Activated naive CD4-positive, alpha-beta T cell treated with anti-CD3 and anti-CD28 coated beads, Interleukin-2, amount 50 U/mL, for 72 hours (primary cell): Measurements from ENCODE around the gene NTM. TPM values are rescaled to one million over a fixed set of nuclear protein-coding genes. Genes with fewer than 3 reads are reported as not detected.
A peak's percentile ranks its signal among the peaks of the same experiment; 100 is the strongest.

Experiments used
- ATAC-seq, 2 donors: fragments of 150-1000 bp; cut with Tn5 transposase; 2 replicates each; pipeline ENCODE4 v1.10.0; 2021; ENCODE audit warnings: mild to moderate bottlenecking in 2 of 2, moderate library complexity in 2 of 2
- DNase-seq, 2 donors: peaks; one replicate each; pipeline ENCODE4 v3.0.0; 2021 to 2022; ENCODE audit warnings: low spot score in 2 of 2
- H3K27ac Mint-ChIP-seq, 2 donors: one replicate each; pipeline ENCODE4 v1.8.0; 2022; ENCODE audit warnings: mild to moderate bottlenecking in 2 of 2, mixed read lengths in 2 of 2
- H3K36me3 Mint-ChIP-seq, 2 donors: one replicate each; pipeline ENCODE4 v1.8.0; 2022; ENCODE audit warnings: mixed read lengths in 2 of 2
- H3K9me3 Mint-ChIP-seq, 2 donors: one replicate each; pipeline ENCODE4 v1.8.0; 2022; ENCODE audit warnings: mixed read lengths in 2 of 2
- total RNA-seq, 2 donors: library from RNA; stranded (reverse); gene quantifications; one replicate each; pipeline ENCODE4 v1.2.3, GENCODE V29; 2022

The NTM gene
- total RNA-seq, 2 donors from 2014 or later = not detected

DNA sequence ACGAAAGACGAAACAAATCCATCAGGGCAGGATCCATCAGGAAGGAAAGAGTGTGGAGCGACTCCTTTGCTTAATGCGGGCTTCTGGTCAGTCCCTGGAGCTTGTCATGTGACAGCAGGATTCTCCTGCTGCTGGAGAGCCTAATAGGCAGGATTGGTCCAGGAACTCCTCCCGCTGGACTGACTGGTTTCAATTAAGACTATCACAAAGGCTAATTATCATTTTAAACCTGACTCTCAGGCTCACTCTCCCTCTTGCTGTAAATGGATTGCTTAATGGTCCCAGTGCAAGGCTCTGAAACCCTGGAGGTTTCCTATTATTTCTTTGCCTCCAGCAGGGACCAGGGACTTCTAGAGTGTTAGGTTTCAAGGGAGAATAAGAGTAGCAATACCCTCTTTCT lies 493.8 kb downstream of the NTM start:
- H3K9me3 Mint-ChIP-seq = peaks cover 5 to 19% of the 10 kb centered on the region in 2 donors
- no peak for ATAC-seq
- DNase-seq = no peak
- no peak overlapping the region for H3K27ac Mint-ChIP-seq
- H3K36me3 Mint-ChIP-seq = peaks cover 0 to 7% of the 10 kb centered on the region in 2 donors

DNA sequence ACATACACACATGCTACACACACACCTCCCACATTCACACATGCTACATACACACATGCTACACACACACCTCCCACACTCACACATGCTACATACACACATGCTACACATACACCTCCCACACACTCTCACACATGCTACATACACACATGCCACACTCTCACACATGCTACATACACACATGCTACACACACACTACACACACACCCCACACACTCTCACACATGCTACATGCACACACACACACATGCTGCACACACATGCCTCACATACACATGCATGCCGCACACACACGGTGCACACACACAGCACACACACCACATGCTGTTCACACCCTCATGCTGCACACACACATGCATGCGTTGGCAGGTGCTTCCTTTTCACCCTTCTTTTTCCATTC lies 495.4 kb downstream of the NTM start:
- Mint-ChIP-seq H3K36me3 (peaks cover 0 to 7% of the 10 kb centered on the region in 2 donors), H3K9me3 (peaks cover 5 to 15% of the 10 kb centered on the region in 2 donors), H3K27ac (no peak overlapping the region)
- DNase-seq (no peak), ATAC-seq (no peak)

DNA sequence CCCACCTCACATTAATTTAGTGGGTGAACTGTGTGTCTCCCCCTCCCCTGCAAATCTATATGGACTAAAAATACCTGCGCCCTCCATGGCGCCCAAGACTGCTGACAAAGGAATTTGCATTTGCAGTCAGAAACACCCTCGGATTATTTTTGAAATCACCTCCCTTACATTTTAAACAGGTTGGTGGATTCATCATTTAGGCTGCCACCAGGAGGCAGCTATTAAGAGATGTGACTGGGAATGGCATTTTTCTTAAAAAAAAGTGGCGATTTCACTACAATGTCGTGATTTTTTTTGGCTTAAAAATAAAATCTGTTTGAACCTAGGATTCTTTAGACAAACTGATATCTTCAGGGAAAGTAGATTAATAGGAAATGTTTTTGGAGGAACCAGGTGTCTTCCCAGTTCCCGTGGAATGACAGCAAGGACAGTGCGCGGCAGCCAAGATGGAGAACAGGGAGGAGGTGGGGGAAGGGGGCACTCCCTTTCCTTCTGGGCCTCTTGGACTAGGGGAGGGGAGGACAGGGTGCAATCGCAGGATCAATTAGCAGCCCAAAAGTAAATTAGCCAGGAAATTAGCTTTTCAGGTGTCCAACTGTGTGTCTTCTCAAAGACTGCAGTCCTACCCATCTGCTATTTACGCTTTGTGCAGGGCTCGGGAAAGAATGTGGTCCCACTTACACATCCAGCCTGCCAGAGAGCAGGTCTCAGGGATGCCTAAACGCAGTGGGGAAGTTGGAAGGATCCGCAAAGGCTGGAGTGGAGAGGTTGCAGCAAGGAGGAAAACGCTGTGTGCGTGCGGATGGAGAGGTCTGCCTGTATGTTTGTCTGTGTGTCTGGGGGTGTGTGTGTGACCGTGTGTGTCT lies 496.4 kb downstream of the NTM start:
- Mint-ChIP-seq H3K27ac (no peak overlapping the region), H3K9me3 (peaks cover 5 to 14% of the 10 kb centered on the region in 2 donors), H3K36me3 (peaks cover 0 to 7% of the 10 kb centered on the region in 2 donors)
- ATAC-seq (no peak), DNase-seq (no peak)

DNA sequence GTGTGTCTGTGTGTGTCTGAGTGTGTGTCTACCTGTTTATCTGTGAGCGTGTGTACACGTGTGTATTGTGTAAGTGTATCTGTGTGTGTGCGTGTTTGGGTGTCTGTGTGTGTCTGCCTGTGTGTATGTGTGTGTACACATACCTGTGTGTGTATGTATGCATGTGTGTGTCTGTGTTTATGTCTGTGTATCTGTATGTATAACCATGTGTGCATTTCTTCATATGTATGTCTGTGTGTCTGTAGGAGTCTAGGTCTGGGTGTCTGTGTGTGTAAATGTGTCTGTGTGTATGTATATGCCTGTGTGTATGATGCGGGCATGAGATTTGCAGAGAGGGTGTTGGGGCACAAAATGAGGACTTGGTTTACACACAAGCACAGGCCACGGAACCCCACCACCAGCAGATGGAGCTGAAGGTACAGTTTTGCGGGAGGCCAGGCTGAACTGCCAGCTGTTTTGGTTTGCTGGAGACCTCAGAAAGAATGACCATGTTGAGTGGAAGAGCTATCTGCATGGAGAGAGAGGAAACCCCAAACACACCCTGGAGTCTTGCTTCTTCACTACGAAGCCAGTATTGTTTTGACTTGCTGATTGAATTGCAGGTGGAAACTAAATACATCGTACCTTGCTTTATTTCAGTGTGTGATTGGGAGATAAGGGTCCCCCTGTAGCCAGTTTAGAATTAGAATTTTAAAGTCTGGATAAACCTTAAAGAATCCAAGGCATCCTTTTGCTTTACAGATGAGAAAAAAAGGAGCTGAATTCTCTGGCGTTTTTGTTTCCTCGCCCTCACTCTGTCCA lies 497.2 kb downstream of the NTM start:
- H3K36me3 Mint-ChIP-seq = peaks cover 0 to 7% of the 10 kb centered on the region in 2 donors
- ATAC-seq = no peak
- peak in 1 of 2 donors; percentile 15 for DNase-seq
- H3K9me3 Mint-ChIP-seq = peaks cover 5 to 12% of the 10 kb centered on the region in 2 donors
- H3K27ac Mint-ChIP-seq = no peak overlapping the region

DNA sequence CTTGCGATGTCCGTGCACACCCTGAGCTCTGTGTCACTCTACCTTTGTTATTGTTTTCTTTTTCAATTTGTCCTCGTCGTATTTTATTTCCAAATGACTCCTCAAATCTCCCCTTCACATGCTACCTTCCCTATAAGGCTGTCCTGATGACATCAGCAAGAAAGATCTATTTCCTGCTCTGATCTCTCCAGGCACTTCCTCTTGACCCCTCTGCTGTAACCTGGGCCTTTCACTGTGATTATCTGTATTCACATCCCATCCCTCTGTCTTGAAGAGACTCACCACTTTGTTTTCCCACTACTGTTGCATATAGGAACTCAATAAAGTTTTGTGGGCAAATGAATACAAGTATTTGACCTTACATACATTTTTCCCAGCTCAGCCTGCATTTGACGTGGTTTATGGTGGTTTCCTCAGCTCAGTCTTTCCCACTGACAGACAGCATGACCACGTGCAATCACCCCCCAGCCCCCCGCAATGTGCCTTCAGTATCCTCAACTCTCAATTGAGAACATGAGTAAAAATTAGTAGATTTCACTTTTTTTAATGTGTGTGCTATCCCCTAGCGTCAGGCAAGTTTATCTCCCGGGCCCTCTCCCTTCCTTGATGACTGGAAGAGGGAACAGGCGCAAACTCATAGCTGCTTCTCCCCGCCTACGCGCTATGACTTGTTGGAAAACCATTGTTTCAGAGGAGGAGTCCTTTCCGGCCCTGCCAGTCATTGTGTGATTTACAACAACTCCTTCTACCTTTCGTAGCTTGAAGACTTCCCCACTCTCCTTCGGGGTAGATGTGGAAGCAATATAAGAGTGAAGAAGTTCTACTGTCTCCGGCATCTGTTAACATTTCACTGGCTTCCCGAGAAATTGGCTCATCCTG lies 498.5 kb downstream of the NTM start:
- no peak for ATAC-seq
- DNase-seq = no peak
- peaks cover 0 to 7% of the 10 kb centered on the region in 2 donors for H3K36me3 Mint-ChIP-seq
- peak overlapping the region in 1 of 2 donors; percentile 62 for H3K27ac Mint-ChIP-seq
- H3K9me3 Mint-ChIP-seq = peaks cover 5 to 12% of the 10 kb centered on the region in 2 donors

DNA sequence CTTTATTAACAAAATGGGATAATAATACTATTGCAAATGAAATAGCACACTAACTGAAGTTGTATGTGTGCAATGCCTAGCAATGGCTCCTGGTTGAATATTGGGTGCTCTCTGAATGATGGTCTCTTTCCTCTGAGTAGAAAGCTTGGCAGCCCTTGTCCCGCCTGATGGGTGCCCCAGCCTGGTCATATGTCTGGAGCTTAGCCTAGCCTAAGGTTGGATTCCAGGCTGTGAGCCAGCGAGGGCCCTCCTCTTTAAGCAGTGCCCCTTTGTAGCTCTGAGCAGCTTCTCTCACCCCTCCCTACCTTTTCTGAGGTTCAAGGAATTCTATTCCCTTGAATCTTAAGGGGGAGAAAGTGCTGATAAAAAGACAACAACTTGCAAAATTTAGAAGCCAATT lies 499.9 kb downstream of the NTM start:
- H3K36me3 Mint-ChIP-seq = peaks cover 0 to 7% of the 10 kb centered on the region in 2 donors
- DNase-seq (no peak), ATAC-seq (no peak)
- H3K9me3 Mint-ChIP-seq = peaks cover 5 to 12% of the 10 kb centered on the region in 2 donors
- no peak overlapping the region for H3K27ac Mint-ChIP-seq

DNA sequence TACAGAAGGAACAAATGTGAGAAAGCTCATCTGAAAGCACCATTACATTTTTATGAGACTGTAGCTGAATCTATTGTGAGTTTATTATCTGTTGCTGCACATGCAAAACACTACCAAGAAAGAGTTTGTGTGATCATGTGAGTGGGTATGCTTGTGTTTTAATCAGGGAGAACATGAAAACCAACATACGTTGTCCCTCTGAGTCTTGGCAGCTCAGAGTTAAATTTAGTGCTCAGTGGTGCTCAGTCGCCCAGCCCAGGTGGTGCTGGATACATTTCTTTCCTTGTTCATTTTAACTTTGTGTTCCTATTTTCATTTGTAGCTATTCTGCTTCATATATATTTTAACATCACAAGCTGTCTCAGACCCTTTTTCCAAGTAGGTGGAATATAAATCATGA lies 500.6 kb downstream of the NTM start:
- DNase-seq (no peak), ATAC-seq (no peak)
- Mint-ChIP-seq H3K27ac (no peak overlapping the region), H3K36me3 (peaks cover 0 to 7% of the 10 kb centered on the region in 2 donors), H3K9me3 (peaks cover 1 to 7% of the 10 kb centered on the region in 2 donors)

DNA sequence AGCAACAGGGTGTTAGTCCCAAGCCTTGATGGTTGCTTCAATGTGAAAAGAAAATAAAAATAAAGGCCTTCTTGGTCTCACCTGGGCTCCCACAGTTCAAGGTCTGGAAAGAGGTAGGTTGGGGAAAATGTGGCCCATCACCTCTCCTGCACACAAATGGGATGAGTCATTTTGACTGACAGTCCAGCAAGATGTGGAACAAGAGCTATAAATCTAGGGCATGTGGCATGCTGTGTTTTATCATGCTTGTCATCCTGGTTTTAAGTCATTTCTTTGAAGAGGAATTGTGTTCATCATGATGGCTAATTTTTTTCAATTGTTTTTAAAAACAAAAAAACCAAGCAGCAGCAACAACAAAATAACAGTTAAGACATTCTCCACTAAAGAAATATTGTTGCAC lies 503.7 kb downstream of the NTM start:
- DNase-seq = no peak
- no peaks in the 10 kb centered on the region for H3K36me3 Mint-ChIP-seq
- no peak overlapping the region for H3K27ac Mint-ChIP-seq
- ATAC-seq = no peak
- H3K9me3 Mint-ChIP-seq = no peaks in the 10 kb centered on the region

DNA sequence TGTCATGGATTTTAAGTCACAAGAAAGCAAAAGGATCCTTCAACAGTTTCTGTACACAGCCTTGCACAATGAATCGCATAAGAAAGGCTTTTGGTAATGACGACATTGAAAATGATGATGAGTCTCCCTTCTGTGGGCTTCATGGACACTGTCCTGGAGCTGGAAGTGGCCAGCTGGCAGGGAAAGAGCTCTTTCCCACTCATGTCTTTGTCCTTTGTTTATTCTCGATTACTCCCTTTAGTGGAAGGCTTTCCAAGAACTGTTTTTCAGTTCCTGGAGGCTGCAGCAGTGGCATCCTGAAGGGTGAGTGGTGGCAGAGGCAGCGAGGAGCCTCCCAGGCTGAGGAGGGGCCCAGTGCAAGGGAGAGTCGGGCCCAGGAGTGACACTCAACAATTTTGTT lies 505.2 kb downstream of the NTM start:
- Mint-ChIP-seq H3K27ac (no peak overlapping the region), H3K36me3 (peaks cover 0 to 5% of the 10 kb centered on the region in 2 donors), H3K9me3 (peaks cover 0 to 5% of the 10 kb centered on the region in 2 donors)
- DNase-seq (no peak), ATAC-seq (no peak)

DNA sequence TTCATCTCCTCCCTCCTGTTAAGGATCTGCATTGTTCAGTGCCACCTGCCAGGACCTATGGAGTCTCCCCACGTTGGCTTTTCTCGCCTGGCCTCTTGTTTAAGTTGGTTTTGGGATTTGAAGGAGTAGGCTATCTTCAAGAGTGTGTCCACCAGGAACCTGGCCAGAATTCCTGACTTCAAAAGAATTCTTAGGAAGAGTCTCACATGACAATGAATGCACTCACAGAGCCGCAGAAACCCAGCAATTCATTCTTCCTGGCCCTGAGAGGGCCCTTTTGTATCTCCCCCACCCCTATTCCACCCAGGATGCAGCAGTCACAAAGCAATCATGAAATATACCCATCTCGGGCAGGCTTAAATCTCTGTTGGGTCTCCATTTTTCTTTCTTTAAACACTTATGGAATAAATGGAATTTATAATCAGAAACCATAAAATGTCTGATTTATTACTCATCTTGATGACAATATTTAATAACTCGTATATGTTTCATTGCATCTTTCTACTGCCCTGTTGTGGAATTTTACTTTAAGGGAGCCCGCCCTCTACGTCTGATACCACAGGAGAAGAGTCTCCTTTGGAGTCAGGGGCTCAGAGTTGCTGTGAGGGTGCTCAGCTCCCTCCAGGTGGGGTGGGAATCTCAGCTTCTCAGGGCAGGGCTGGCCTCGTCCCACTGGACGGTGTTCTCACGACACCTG lies 507.0 kb downstream of the NTM start:
- Mint-ChIP-seq H3K36me3 (peaks cover 0 to 5% of the 10 kb centered on the region in 2 donors), H3K27ac (no peak overlapping the region), H3K9me3 (peaks cover 0 to 5% of the 10 kb centered on the region in 2 donors)
- ATAC-seq (no peak), DNase-seq (no peak)

DNA sequence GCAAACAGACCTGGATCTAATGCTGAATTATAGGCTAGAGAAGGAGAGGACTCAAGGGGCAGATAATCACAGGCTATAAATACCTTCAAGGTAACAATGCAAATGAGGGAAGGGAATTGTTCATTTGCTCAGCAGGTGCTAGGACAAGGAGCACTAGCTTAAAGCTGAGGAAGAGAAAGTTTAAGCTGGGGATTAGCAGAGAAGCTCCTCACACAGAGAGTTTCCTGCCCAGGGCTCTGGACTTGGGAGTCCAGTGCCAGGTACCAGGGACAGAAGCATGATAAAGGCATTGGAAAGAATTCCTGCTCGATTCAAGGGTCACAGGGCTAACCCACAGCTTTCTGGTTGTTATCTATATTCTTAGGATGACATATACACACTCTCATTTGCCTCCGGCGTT lies 509.9 kb downstream of the NTM start:
- H3K27ac Mint-ChIP-seq = peak overlapping the region in 1 of 2 donors; percentile 44

DNA sequence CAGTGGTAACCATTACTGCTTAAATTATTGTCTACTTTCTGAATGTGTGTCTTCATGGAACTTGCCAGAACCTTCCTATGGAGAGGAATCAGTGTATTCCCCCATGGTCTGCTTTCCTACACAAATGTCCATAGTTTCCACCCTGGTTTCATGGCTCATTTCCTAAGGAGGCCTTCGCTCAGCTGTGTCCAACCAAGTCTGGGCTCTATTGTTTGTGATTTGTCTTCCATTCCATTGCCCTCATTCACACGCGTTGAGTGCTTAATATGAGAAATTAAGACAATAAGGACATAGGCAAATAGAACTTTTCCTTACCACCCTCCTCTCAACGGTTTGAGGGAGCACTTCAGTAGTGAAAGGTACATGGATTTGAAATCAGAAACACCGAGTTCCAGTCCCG lies 510.6 kb downstream of the NTM start:
- DNase-seq = no peak

More for the DNA sequence above, 509.9 kb downstream of the NTM start:
- DNase-seq = no peak
- Mint-ChIP-seq H3K9me3 (peaks cover 0 to 5% of the 10 kb centered on the region in 2 donors), H3K36me3 (peaks cover 0 to 5% of the 10 kb centered on the region in 2 donors)
- no peak for ATAC-seq

DNA sequence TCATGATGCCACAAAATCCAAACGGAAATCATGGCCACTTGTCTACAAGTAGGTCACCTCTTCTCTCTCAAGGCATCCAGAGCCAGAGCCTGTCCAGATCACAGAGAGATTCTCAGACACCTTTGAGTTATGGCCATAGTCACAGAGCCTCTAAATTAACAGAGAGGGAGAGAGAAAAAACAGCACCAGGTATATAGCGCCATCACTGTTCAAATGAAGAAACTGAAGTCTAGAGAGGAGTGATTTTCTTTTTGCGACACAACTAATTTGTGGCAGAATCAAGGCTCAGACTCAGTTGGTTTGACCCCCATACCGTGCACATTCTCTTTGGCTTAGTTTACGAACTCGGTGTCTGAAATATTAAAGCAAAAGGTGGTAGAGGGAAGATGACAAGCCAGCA lies 512.9 kb downstream of the NTM start:
- DNase-seq (no peak), ATAC-seq (no peak)
- peaks cover 0 to 5% of the 10 kb centered on the region in 2 donors for H3K9me3 Mint-ChIP-seq
- H3K36me3 Mint-ChIP-seq = peaks cover 0 to 5% of the 10 kb centered on the region in 2 donors
- no peak overlapping the region for H3K27ac Mint-ChIP-seq

More for the DNA sequence above, 510.6 kb downstream of the NTM start:
- Mint-ChIP-seq H3K36me3 (peaks cover 0 to 5% of the 10 kb centered on the region in 2 donors), H3K9me3 (peaks cover 0 to 5% of the 10 kb centered on the region in 2 donors), H3K27ac (no peak overlapping the region)
- ATAC-seq = no peak

DNA sequence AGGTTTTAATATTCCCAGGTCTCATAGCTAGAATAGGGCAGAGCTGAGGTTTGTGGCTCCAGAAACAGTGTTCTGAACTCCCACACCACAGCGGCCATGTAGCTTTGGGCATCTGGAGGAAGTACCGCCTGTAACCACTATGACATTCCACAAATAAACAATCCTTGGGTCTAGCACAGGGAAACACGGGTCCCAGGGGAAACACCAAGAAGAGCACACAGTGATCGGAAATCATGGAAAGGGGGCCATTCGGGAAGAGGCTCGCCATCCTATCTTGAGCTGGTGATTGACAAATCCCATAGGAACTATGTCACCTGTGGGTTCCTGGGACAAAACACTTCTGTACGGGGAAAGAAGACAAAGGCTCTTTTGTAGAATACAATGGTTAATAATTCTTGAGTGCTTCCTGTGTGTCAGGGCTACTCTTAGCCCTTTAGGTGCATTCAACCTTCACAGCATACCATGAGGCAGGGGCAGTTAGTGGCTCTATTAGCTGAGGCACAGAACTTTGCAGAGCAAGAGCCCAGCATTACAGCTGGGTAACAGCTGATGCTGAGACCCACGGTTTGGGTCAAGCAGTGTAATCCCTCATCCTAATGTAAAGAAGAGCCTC lies 514.2 kb downstream of the NTM start:
- Mint-ChIP-seq H3K27ac (no peak overlapping the region), H3K36me3 (peaks cover 0 to 5% of the 10 kb centered on the region in 2 donors), H3K9me3 (peaks cover 0 to 5% of the 10 kb centered on the region in 2 donors)
- no peak for DNase-seq
- ATAC-seq = no peak

DNA sequence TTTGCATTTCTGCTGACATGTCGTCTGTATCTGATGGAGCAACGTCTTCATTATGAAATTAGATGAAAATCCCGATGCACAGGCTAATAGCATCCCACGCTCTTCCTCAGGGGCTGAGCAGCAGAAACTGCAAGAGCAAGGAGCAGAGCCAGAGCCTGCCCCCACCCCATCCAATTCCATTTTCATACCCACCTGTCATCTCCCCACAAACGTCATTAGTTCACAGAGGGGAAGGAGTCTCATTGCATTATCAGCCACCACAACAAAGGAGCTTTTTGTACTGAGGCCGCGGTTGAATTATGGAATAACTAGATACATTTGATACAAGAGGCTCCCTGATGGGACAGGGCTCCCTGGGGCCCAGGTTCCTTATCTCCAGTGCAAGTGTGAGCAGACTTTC lies 515.0 kb downstream of the NTM start:
- DNase-seq (no peak), ATAC-seq (no peak)
- Mint-ChIP-seq H3K36me3 (no peaks in the 10 kb centered on the region), H3K27ac (no peak overlapping the region), H3K9me3 (no peaks in the 10 kb centered on the region)
